AG10803 (cell line): ENCODE measurements around the gene AGXT2.

Experiments used
- DNase-seq: peaks from one replicate; pipeline ENCODE4 v3.0.0; 2010; ENCODE audit warnings: low read depth
- H3K4me3 ChIP-seq: 2 replicates; pipeline ENCODE4 v1.5.1; 2011; ENCODE audit warnings: mild to moderate bottlenecking, low read length, control low read depth
- TF ChIP-seq, protein P1 (sequence below): conservative IDR thresholded peaks from 2 replicates; pipeline ENCODE4 v1.5.1; 2011; ENCODE audit warnings: mild to moderate bottlenecking, low read length, control low read depth, inconsistent platforms

Gene AGXT2, protein sequence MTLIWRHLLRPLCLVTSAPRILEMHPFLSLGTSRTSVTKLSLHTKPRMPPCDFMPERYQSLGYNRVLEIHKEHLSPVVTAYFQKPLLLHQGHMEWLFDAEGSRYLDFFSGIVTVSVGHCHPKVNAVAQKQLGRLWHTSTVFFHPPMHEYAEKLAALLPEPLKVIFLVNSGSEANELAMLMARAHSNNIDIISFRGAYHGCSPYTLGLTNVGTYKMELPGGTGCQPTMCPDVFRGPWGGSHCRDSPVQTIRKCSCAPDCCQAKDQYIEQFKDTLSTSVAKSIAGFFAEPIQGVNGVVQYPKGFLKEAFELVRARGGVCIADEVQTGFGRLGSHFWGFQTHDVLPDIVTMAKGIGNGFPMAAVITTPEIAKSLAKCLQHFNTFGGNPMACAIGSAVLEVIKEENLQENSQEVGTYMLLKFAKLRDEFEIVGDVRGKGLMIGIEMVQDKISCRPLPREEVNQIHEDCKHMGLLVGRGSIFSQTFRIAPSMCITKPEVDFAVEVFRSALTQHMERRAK

DNA sequence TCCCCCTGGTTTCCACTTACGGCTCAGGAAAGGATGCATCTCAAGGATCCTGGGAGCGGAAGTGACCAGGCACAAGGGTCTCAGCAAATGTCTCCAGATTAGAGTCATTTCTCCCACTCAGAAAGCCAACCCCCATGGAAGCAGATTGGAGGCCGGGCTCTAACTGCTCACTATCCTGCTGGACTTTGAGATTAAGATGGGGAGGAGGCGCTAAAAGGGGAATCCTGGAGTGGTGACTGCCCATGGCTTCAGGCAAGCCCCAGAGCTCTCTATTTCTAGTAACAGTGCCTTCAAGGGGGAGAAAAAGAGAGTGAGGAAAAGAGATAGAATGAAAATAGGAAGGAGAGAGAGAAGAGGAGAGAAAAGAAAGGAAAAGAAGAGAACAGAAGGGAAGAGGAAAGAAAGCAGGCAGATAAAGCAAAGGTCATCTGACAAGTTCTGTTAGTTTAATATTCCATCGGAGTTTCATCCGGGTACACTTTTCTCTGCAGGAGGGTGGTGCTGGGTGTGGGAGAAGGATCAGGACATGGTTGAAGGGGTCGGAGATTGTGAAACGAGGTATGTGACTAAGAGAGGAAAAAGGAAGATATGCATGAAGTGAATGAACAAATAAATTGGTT, at the start of gene AGXT2:
Gene AGXT2, minus strand, starts transcription at position 165 of the 620 bp plus-strand sequence. Its CDS starts 57 bp downstream, at position 108.
- TF ChIP-seq, protein P1, sequence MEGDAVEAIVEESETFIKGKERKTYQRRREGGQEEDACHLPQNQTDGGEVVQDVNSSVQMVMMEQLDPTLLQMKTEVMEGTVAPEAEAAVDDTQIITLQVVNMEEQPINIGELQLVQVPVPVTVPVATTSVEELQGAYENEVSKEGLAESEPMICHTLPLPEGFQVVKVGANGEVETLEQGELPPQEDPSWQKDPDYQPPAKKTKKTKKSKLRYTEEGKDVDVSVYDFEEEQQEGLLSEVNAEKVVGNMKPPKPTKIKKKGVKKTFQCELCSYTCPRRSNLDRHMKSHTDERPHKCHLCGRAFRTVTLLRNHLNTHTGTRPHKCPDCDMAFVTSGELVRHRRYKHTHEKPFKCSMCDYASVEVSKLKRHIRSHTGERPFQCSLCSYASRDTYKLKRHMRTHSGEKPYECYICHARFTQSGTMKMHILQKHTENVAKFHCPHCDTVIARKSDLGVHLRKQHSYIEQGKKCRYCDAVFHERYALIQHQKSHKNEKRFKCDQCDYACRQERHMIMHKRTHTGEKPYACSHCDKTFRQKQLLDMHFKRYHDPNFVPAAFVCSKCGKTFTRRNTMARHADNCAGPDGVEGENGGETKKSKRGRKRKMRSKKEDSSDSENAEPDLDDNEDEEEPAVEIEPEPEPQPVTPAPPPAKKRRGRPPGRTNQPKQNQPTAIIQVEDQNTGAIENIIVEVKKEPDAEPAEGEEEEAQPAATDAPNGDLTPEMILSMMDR, result no peak
- no peak for DNase-seq
- no peak within 1 kb of the TSS for H3K4me3 ChIP-seq

DNA sequence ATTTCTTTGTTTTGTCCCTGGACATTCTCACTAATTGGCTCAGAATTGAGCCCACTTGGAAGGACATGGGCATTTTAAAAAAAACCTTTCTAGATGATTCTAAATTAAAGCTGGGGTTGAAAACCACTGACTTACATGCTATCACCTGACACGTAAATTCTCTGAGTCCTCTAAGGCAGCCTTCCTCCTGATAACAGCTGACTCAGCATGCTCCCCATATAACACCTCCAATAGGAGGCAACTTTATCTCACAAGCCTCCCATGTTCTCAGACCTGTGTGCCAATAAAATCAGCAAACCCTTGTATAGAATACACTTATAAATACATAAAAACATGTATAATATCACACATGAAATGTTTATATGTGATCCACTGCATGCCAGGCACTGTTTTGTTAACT, 49.2 kb upstream of the AGXT2 start:
- TF ChIP-seq, protein P1, result no peak
- no peak for DNase-seq
- no peak overlapping the region for H3K4me3 ChIP-seq

DNA sequence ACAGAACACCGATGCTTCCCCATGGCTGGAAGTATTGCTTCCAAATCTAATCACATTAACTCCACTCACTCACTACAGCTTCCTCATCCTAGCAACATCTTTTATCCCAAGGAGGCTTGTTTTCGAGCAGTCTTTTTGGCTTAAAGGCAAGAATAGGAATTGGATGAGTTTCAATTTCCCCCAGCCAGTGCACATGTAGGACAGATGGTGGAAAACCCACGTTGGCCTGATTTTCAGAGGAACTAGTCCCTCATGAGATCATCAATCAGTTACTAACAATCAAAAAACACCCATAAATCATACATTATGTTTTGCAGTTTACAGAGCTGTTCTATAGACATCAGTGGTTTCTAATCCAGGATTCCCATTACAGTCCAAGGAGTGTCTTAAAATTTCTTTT, 48.5 kb upstream of the AGXT2 start:
- no peak overlapping the region for H3K4me3 ChIP-seq
- peak; percentile 61 for DNase-seq
- TF ChIP-seq, protein P1, result no peak

DNA sequence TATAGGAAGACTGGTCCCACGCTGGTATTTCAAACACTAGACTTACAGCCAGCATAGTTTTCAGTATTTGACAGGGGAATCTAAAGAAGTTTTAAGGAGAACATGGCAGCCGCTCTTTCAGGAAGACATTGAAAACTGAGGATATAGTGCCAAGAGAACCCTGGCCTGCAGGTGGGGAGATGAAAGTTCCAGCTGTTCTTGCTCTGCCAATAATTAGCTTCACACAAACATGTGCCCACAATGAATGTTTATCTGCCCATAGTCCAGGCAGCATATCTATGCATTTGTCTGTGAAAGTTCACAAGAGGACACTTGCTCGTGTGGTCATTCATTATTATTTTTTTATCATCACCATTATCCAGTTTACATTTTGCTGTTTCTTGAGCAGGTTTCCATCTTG, 47.6 kb upstream of the AGXT2 start:
- no peak for DNase-seq
- H3K4me3 ChIP-seq, result no peak overlapping the region
- TF ChIP-seq, protein P1, result no peak

DNA sequence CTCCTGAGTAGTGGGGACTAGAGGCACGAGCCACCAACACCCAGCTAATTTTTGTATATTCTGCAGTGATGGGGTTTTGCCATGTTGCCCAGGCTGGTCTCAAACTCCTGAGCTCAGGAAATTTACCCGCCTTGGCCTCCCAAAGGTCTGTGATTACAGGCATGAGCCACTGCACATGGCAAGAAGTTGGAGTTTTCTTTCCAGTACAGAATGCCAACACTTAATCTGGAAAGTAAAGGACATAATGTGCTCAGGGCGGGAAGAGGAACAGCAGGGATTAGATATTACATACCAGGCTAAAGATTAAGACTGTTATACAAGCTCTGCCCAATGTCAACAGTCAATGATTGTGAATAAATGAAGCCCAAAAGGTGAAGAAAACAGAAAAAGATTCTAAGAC, 47.2 kb upstream of the AGXT2 start:
- TF ChIP-seq, protein P1, result no peak
- H3K4me3 ChIP-seq, result no peak overlapping the region
- no peak for DNase-seq

DNA sequence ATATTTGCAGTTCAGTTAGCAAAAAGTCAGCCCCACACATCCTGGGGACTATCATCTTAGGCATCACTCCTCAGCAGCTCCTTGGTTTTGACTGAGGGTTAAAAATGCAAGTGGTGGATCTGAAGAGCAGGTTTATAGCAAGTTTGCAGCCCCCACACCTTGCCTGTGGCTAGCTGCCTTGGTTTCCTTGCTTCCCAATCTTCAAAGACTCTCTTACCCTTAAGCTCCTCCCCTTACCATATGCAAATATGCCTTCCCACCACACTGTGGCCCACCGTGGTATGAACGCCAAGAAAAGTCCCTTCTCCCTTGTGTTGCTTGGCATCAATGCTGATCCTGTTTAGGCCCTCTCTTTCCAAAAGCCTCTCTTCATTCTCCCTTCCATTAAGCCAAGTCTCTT, 45.0 kb upstream of the AGXT2 start:
- DNase-seq, result no peak
- H3K4me3 ChIP-seq, result no peak overlapping the region
- TF ChIP-seq, protein P1, result no peak

DNA sequence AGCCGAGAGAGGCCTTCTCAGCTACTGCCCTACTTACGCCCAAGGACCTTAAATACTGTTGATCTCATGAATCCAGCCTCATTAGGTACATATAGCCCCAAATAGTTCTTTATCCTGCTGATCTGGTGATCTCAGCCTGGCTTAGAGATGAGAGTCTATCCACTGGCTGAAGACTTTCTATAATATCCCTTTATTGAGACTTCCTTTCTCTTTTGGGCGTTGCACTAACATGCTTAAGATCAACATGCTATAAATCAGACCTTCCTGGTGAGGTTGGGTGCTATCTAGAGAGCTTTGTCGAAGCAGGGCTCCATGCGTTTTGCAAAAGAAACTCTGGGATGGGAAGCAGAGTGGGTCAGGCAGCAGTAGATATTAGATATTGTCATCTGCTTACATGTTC, 44.0 kb upstream of the AGXT2 start:
- H3K4me3 ChIP-seq, result no peak overlapping the region
- no peak for DNase-seq
- TF ChIP-seq, protein P1, result no peak
